Left ventricle myocardium inferior (tissue), 1 donor: ENCODE results near the gene GNG3. TPM values are rescaled to one million over a fixed set of nuclear protein-coding genes. Genes with fewer than 3 reads are reported as not detected.

Experiments used
- DNase-seq: peaks from one replicate; pipeline ENCODE4 v3.0.0-alpha.2; 2020
- H3K27ac ChIP-seq: fragments of 200-600 bp; replicated peaks from 2 replicates; pipeline ENCODE4 v1.8.0; 2021
- H3K27me3 ChIP-seq: fragments of 200-600 bp; 2 replicates; pipeline ENCODE4 v1.8.0; 2021; ENCODE audit warnings: low read depth
- H3K36me3 ChIP-seq: fragments of 200-600 bp; 2 replicates; pipeline ENCODE4 v1.8.0; 2021
- H3K4me1 ChIP-seq: fragments of 200-600 bp; 2 replicates; pipeline ENCODE4 v1.8.0; 2021
- H3K4me3 ChIP-seq: fragments of 200-600 bp; 2 replicates; pipeline ENCODE4 v1.8.0; 2021; ENCODE audit warnings: mild to moderate bottlenecking, moderate library complexity
- H3K9me3 ChIP-seq: fragments of 200-600 bp; replicated peaks from 2 replicates; pipeline ENCODE4 v1.8.0; 2021
- intact Hi-C: fragments of 100-400 bp; cut with micrococcal nuclease; formaldehyde crosslinking; loops from one replicate; pipeline ENCODE4 v1.11.0; 2022
- total RNA-seq: library from RNA; stranded (reverse); fragmentation: NEBNext Ultra II Directional; extraction: Animal tissue kit (Norgen Biotek cat#: 25700); gene quantifications from one replicate; pipeline ENCODE4 v1.2.1, GENCODE V29; 2021
- TF ChIP-seq, protein P1 (sequence below): fragments of 200-600 bp; IDR thresholded peaks from 2 replicates; pipeline ENCODE4 v1.8.0; 2021; ENCODE audit warnings: antibody characterized with exemption, mild to moderate bottlenecking, borderline replicate concordance
- donor health status: DM: no; HTN: yes; CAD: no; lungs with severe emphysema.

GNG3 gene
- total RNA-seq, 1 donor from 2014 or later = not detected

- H3K9me3 ChIP-seq = no peaks in the 10 kb centered on the region
- intact Hi-C loops = no loop called here
- TF ChIP-seq, protein P1, sequence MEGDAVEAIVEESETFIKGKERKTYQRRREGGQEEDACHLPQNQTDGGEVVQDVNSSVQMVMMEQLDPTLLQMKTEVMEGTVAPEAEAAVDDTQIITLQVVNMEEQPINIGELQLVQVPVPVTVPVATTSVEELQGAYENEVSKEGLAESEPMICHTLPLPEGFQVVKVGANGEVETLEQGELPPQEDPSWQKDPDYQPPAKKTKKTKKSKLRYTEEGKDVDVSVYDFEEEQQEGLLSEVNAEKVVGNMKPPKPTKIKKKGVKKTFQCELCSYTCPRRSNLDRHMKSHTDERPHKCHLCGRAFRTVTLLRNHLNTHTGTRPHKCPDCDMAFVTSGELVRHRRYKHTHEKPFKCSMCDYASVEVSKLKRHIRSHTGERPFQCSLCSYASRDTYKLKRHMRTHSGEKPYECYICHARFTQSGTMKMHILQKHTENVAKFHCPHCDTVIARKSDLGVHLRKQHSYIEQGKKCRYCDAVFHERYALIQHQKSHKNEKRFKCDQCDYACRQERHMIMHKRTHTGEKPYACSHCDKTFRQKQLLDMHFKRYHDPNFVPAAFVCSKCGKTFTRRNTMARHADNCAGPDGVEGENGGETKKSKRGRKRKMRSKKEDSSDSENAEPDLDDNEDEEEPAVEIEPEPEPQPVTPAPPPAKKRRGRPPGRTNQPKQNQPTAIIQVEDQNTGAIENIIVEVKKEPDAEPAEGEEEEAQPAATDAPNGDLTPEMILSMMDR = no peak
- no peak overlapping the region for H3K4me3 ChIP-seq
- no peak overlapping the region for H3K27ac ChIP-seq
- no peaks in the 10 kb centered on the region for H3K27me3 ChIP-seq
- no peak for DNase-seq
- peaks cover under 1% of the 10 kb centered on the region for H3K36me3 ChIP-seq
- H3K4me1 ChIP-seq = peaks cover 28% of the 10 kb centered on the region
These were observed 50.6 kb downstream of the GNG3 start for GRCh38 chr11:62757846-62758788.

Other genes with a start within 250 kb of the GNG3 start
- gene AHNAK, start 160.9 kb upstream of the GNG3 start, total RNA-seq = 290 TPM
- gene EEF1G, start 133.8 kb upstream of the GNG3 start, total RNA-seq = 958 TPM
- gene TUT1, start 116.2 kb upstream of the GNG3 start, total RNA-seq = 12.5 TPM
- gene MTA2, start 105.8 kb upstream of the GNG3 start, total RNA-seq = 26.3 TPM
- 14.6 TPM for gene EML3, start 94.9 kb upstream of the GNG3 start, total RNA-seq
- gene ROM1, start 94.4 kb upstream of the GNG3 start, total RNA-seq = 2.0 TPM
- gene B3GAT3, start 85.7 kb upstream of the GNG3 start, total RNA-seq = 13.2 TPM
- 90.2 TPM for gene GANAB, start 61.1 kb upstream of the GNG3 start, total RNA-seq
- 10.1 TPM for gene INTS5, start 54.4 kb upstream of the GNG3 start, total RNA-seq
- 31.1 TPM for gene C11orf98, start 42.5 kb upstream of the GNG3 start, total RNA-seq
- 5.0 TPM for gene CSKMT, start 42.4 kb upstream of the GNG3 start, total RNA-seq
- 6.9 TPM for gene UQCC3, start 36.0 kb upstream of the GNG3 start, total RNA-seq
- gene LBHD1, start 35.4 kb upstream of the GNG3 start, total RNA-seq = 2.1 TPM
- gene UBXN1, start 28.6 kb upstream of the GNG3 start, total RNA-seq = 82.3 TPM
- 2.7 TPM for gene LRRN4CL, start 18.1 kb upstream of the GNG3 start, total RNA-seq
- gene BSCL2, start 252 bp upstream of the GNG3 start, total RNA-seq = 18.4 TPM
- 37.6 TPM for gene HNRNPUL2, start 19.8 kb downstream of the GNG3 start, total RNA-seq
- 12.9 TPM for gene TTC9C, start 20.8 kb downstream of the GNG3 start, total RNA-seq
- gene ZBTB3, start 46.5 kb downstream of the GNG3 start, total RNA-seq = 9.5 TPM
- 43.4 TPM for gene POLR2G, start 53.9 kb downstream of the GNG3 start, total RNA-seq
- 8.0 TPM for gene TAF6L, start 63.7 kb downstream of the GNG3 start, total RNA-seq
- 20.5 TPM for gene TMEM179B, start 79.7 kb downstream of the GNG3 start, total RNA-seq
- gene TMEM223, start 84.3 kb downstream of the GNG3 start, total RNA-seq = 24.1 TPM
- 43.2 TPM for gene NXF1, start 97.8 kb downstream of the GNG3 start, total RNA-seq
- 16.7 TPM for gene STX5, start 124.4 kb downstream of the GNG3 start, total RNA-seq
- gene TEX54, start 125.2 kb downstream of the GNG3 start, total RNA-seq = not detected
- 24.3 TPM for gene WDR74, start 131.9 kb downstream of the GNG3 start, total RNA-seq
- gene SLC3A2, start 173.2 kb downstream of the GNG3 start, total RNA-seq = 35.0 TPM
- gene CHRM1, start 213.7 kb downstream of the GNG3 start, total RNA-seq = not detected